Upper lobe of left lung (tissue), 6 donors: ENCODE measurements around the gene ATP13A4. TPM values are rescaled to one million over a fixed set of nuclear protein-coding genes. Genes with fewer than 3 reads are reported as not detected.
"Not testable (repeated sequence)": the region's sequence is repeated elsewhere in the genome, so short reads cannot be mapped to it uniquely, and the experiment has no call there.

ENCODE experiments used
- ATAC-seq, 2 donors: fragments of 200-7000 bp; cut with Tn5 transposase; one replicate each; pipeline ENCODE4 v1.9.1; 2022; ENCODE audit warnings: mild to moderate bottlenecking in 2 of 2, moderate library complexity in 2 of 2; ENCODE audit not compliant: low FRiP score in 2 of 2
- DNase-seq, 2 donors: peaks; one replicate each; pipeline ENCODE4 v3.0.0-alpha.2; 2019 to 2020
- H3K27ac ChIP-seq, 4 donors: fragments of 200-600 bp; sonication (generic); one replicate each; pipeline ENCODE4 v1.5.1; 2016 to 2019
- H3K27me3 ChIP-seq, 4 donors: fragments of 200-600 bp; sonication (generic); one replicate each; pipeline ENCODE4 v1.5.1; 2017 to 2019
- H3K36me3 ChIP-seq, 4 donors: fragments of 200-600 bp; sonication (generic); one replicate each; pipeline ENCODE4 v1.5.1; 2016 to 2019
- H3K4me1 ChIP-seq, 4 donors: fragments of 200-600 bp; sonication (generic); one replicate each; pipeline ENCODE4 v1.5.1; 2018 to 2019
- H3K4me3 ChIP-seq, 4 donors: fragments of 200-600 bp; sonication (generic); one replicate each; pipeline ENCODE4 v1.5.1; 2017 to 2019; ENCODE audit warnings: mild to moderate bottlenecking in 2 of 4, moderate library complexity in 1 of 4
- H3K9me3 ChIP-seq, 4 donors: fragments of 200-600 bp; sonication (generic); one replicate each; pipeline ENCODE4 v1.5.1; 2018 to 2019
- EP300 ChIP-seq, 4 donors: sonication (generic); formaldehyde crosslinking; IDR thresholded peaks; one replicate each; pipeline ENCODE4 v1.5.1; 2017; ENCODE audit warnings: antibody characterized with exemption in 4 of 4, control low read depth in 2 of 4
- POLR2A ChIP-seq, 4 donors: fragments of 450-650 bp; IDR thresholded peaks; one replicate each; pipeline ENCODE4 v1.5.1; 2016 to 2017; ENCODE audit warnings: antibody characterized with exemption in 4 of 4, mild to moderate bottlenecking in 2 of 4
- POLR2AphosphoS5 ChIP-seq, 2 donors: sonication (generic); formaldehyde crosslinking; IDR thresholded peaks; one replicate each; pipeline ENCODE4 v1.5.1; 2017; ENCODE audit warnings: antibody characterized with exemption in 2 of 2
- WGBS, 2 donors: methylation state at CpG; one replicate each; pipeline ENCODE4 v1.1.5; 2017 to 2018; 5-methylcytosine and 5-hydroxymethylcytosine counted together
- total RNA-seq, 6 donors: library from RNA; depleted of rRNA in 4 of 6; stranded (reverse); fragments of >200 nt in 4 of 6; gene quantifications; one replicate each; pipeline versions ENCODE4 v1.1.0 to v1.2.1, GENCODE V29; 2016 to 2021
- TF ChIP-seq, protein P1 (sequence below), 6 experiments: fragments of 450-650 bp in 4 of 6; fragments of 200-600 bp in 2 of 6; sonication (generic) in 2 of 6; IDR thresholded peaks; one replicate each; pipeline ENCODE4 v1.5.1; 2016 to 2019; ENCODE audit warnings: antibody characterized with exemption in 6 of 6
- donor health status: DM: no; HTN: no; CAD: no; lungs with moderate emphysema.
- donor health status: DM: no; HTN: yes; CAD: no; lungs with severe emphysema.

ATP13A4 gene
- total RNA-seq, 6 donors from 2014 or later = 145 to 407 (median 201) TPM

DNA sequence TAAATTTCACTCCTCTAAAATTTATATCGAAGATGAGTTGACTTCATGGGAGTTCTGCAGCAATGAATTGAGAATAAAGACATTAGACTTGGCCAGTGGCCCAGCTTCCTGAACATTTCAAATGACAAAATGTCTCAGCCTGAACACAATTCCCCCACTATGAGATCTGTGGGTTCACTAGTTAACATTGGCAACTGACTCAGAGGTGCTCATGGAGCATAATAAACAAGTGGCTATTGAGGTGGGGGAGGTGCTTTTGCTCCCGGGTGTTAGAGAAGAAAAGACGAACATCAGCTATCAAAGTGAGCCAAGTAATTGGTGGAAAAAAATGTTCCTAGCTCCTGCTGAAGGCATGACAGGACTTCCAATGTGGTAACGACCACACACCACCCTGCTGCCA, 6.3 kb downstream of the ATP13A4 start:
- TF ChIP-seq EP300 (IDR thresholded peaks at IDR 0.05) = no peak
- no peak for TF ChIP-seq POLR2A (IDR thresholded peaks at IDR 0.05)
- TF ChIP-seq POLR2AphosphoS5 (IDR thresholded peaks at IDR 0.05) = no peak
- TF ChIP-seq, protein P1, sequence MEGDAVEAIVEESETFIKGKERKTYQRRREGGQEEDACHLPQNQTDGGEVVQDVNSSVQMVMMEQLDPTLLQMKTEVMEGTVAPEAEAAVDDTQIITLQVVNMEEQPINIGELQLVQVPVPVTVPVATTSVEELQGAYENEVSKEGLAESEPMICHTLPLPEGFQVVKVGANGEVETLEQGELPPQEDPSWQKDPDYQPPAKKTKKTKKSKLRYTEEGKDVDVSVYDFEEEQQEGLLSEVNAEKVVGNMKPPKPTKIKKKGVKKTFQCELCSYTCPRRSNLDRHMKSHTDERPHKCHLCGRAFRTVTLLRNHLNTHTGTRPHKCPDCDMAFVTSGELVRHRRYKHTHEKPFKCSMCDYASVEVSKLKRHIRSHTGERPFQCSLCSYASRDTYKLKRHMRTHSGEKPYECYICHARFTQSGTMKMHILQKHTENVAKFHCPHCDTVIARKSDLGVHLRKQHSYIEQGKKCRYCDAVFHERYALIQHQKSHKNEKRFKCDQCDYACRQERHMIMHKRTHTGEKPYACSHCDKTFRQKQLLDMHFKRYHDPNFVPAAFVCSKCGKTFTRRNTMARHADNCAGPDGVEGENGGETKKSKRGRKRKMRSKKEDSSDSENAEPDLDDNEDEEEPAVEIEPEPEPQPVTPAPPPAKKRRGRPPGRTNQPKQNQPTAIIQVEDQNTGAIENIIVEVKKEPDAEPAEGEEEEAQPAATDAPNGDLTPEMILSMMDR (IDR thresholded peaks at IDR 0.05) = no peak
- ATAC-seq (no peak), DNase-seq (no peak)
- peaks cover 0 to 12% (median 0%) of the 10 kb centered on the region in 4 donors for H3K4me1 ChIP-seq
- peaks cover 0 to 7% (median 3%) of the 10 kb centered on the region in 4 donors for H3K9me3 ChIP-seq
- H3K36me3 ChIP-seq = no peaks in the 10 kb centered on the region
- H3K4me3 ChIP-seq = no peak overlapping the region
- H3K27ac ChIP-seq = no peak overlapping the region
- H3K27me3 ChIP-seq = no peaks in the 10 kb centered on the region
- WGBS, 2 donors = 43% methylated on average over 4 of the region's 4 CpGs

DNA sequence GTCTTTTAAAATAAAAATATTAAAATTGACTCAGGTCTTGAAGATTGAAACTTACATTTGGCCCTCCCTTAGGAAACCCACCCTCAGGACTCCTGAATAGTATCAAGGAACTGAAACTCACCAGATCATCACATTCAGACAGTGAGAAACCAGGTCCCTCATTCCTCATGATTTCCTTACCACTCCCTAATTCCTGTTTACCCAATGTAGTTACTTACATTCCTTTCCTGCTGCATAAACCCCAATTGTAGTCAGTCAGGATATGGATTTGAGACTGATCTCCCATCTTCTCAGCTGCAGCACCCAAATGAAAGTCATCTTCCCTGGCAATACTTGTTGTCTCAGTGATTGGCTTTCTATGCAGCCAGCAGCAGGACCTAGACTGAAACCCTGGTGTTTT, 8.6 kb downstream of the ATP13A4 start:
- ATAC-seq (no peak), DNase-seq (no peak)
- Histone ChIP-seq H3K4me1 (peaks cover 0 to 12% (median 0%) of the 10 kb centered on the region in 4 donors), H3K36me3 (no peaks in the 10 kb centered on the region), H3K27ac (peak overlapping the region in 1 of 4 donors; percentile 8), H3K4me3 (no peak overlapping the region), H3K9me3 (peaks cover 0 to 7% (median 3%) of the 10 kb centered on the region in 4 donors), H3K27me3 (no peaks in the 10 kb centered on the region)
- no peak for TF ChIP-seq POLR2A (IDR thresholded peaks at IDR 0.05)
- no peak for TF ChIP-seq POLR2AphosphoS5 (IDR thresholded peaks at IDR 0.05)

DNA sequence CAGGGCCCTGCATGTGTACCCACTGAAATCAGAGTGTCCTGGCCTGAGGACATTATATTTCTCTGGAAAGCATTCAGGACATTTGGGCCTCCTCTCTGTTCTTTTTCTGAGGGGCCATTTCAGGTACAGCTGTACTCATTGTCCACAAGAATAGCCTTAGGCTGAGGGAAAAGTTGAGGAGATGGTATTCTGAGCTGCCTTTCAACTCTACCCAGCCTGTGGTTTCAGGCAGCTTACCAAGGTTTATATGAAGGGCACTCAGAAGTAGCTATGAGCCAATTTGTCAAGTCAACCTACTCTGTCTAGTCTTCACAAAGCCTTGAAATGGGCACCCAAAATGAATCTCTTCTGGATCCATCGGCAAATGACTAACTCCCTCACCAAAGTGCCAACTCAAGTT, 9.4 kb downstream of the ATP13A4 start:
- Histone ChIP-seq H3K4me1 (peaks cover 0 to 12% (median 0%) of the 10 kb centered on the region in 4 donors), H3K27ac (peak overlapping the region in 1 of 4 donors; percentile 3), H3K36me3 (no peaks in the 10 kb centered on the region), H3K4me3 (no peak overlapping the region), H3K27me3 (no peaks in the 10 kb centered on the region), H3K9me3 (peaks cover 0 to 7% (median 3%) of the 10 kb centered on the region in 4 donors)
- TF ChIP-seq, protein P1 (IDR thresholded peaks at IDR 0.05) = no peak
- no peak for TF ChIP-seq POLR2A (IDR thresholded peaks at IDR 0.05)
- TF ChIP-seq EP300 (IDR thresholded peaks at IDR 0.05) = no peak
- no peak for TF ChIP-seq POLR2AphosphoS5 (IDR thresholded peaks at IDR 0.05)
- 71 to 73% methylated on average over 1 of the region's 1 CpG for WGBS, 2 donors
- peak in 1 of 2 donors; percentile 30 for DNase-seq
- ATAC-seq = peak in 1 of 2 donors; percentile 67

DNA sequence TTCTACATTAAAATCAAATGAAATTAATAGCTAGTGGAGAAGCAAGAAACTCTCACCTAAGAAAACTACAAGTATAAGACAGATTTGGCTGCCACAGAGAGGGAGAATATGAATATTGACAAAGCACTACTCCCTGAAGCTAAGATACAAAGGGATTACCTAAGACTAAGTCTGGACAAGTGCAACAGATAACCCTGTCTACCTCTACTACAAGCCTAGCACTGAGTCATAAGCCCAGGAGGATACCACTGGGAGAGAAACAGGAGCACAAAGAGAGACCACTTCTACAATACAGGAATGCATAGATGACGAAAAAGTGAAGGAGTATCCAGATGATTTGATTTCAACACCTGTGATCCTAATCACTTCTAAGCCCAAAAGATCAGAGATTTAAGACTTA, 10.4 kb downstream of the ATP13A4 start:
- Histone ChIP-seq H3K4me1 (peaks cover 0 to 12% (median 0%) of the 10 kb centered on the region in 4 donors), H3K27me3 (no peaks in the 10 kb centered on the region), H3K9me3 (peaks cover 0 to 7% (median 3%) of the 10 kb centered on the region in 4 donors), H3K36me3 (no peaks in the 10 kb centered on the region), H3K27ac (peak overlapping the region in 1 of 4 donors; percentile 8), H3K4me3 (no peak overlapping the region)
- ATAC-seq = no peak
- WGBS, 2 donors = 50 to 79% methylated on average over 1 of the region's 1 CpG
- DNase-seq = no peak
- TF ChIP-seq POLR2AphosphoS5 (IDR thresholded peaks at IDR 0.05) (no peak), EP300 (IDR thresholded peaks at IDR 0.05) (no peak), POLR2A (IDR thresholded peaks at IDR 0.05) (no peak)
- TF ChIP-seq, protein P1 (IDR thresholded peaks at IDR 0.05) = no peak

- 76 to 86% methylated on average over 7 of the region's 7 CpGs for WGBS, 2 donors
- Histone ChIP-seq H3K36me3 (no peaks in the 10 kb centered on the region), H3K4me3 (no peak overlapping the region), H3K9me3 (no peaks in the 10 kb centered on the region), H3K4me1 (no peaks in the 10 kb centered on the region), H3K27me3 (no peaks in the 10 kb centered on the region), H3K27ac (peak overlapping the region in 1 of 4 donors; percentile 7)
- DNase-seq (no peak), ATAC-seq (peak in 1 of 2 donors; percentile 22)
- TF ChIP-seq POLR2A (IDR thresholded peaks at IDR 0.05) (no peak), EP300 (IDR thresholded peaks at IDR 0.05) (no peak), POLR2AphosphoS5 (IDR thresholded peaks at IDR 0.05) (no peak)
- TF ChIP-seq, protein P1 (IDR thresholded peaks at IDR 0.05) = no peak
Measured at GRCh38 chr3:193530231-193531165, 24.2 kb downstream of the ATP13A4 start.

- WGBS, 2 donors = 79 to 90% methylated on average over 2 of the region's 2 CpGs
- not testable (repeated sequence) for H3K36me3 ChIP-seq, ATAC-seq, DNase-seq, H3K27me3 ChIP-seq, H3K27ac ChIP-seq, H3K9me3 ChIP-seq, H3K4me3 ChIP-seq, H3K4me1 ChIP-seq
Measured at GRCh38 chr3:193526085-193526484, 28.6 kb downstream of the ATP13A4 start.
